HG02610 (cell line): Measurements from ENCODE around the gene KIAA0040.

ENCODE experiments used
- ATAC-seq: cut with Tn5 transposase; IDR thresholded peaks from one replicate; pipeline ENCODE4 v1.9.1; 2021; ENCODE audit warnings: mild to moderate bottlenecking, moderate library complexity; ENCODE audit not compliant: unreplicated experiment

The KIAA0040 gene

GRCh38 chr1:175145899-175146528 is 46.6 kb downstream of the KIAA0040 start:
- ATAC-seq, result no peak

- ATAC-seq, result no peak
Observed at GRCh38 chr1:175138579-175138978, 54.0 kb downstream of the KIAA0040 start.

- no peak for ATAC-seq
Observed at GRCh38 chr1:175137369-175137768, 55.2 kb downstream of the KIAA0040 start.

GRCh38 chr1:175136246-175136645 is 56.3 kb downstream of the KIAA0040 start:
- ATAC-seq, result no peak

GRCh38 chr1:175134500-175134899 is 58.1 kb downstream of the KIAA0040 start:
- no peak for ATAC-seq

- ATAC-seq, result no peak
Observed at GRCh38 chr1:175133673-175134435, 58.7 kb downstream of the KIAA0040 start.

GRCh38 chr1:175132436-175132835 is 60.1 kb downstream of the KIAA0040 start:
- no peak for ATAC-seq

- no peak for ATAC-seq
Observed at GRCh38 chr1:175131095-175131494, 61.5 kb downstream of the KIAA0040 start.

- no peak for ATAC-seq
Observed at GRCh38 chr1:175130649-175131045, 61.9 kb downstream of the KIAA0040 start.

- ATAC-seq, result no peak
Observed at GRCh38 chr1:175129997-175130648, 62.5 kb downstream of the KIAA0040 start.

- no peak for ATAC-seq
Observed at GRCh38 chr1:175129644-175129996, 63.0 kb downstream of the KIAA0040 start.

GRCh38 chr1:175129182-175129581 is 63.4 kb downstream of the KIAA0040 start:
- no peak for ATAC-seq

- no peak for ATAC-seq
Observed at GRCh38 chr1:175128523-175128922, 64.1 kb downstream of the KIAA0040 start.

GRCh38 chr1:175127565-175127964 is 65.0 kb downstream of the KIAA0040 start:
- ATAC-seq, result no peak

GRCh38 chr1:175126347-175126746 is 66.2 kb downstream of the KIAA0040 start:
- no peak for ATAC-seq

GRCh38 chr1:175124861-175125260 is 67.7 kb downstream of the KIAA0040 start:
- no peak for ATAC-seq

- ATAC-seq, result no peak
Observed at GRCh38 chr1:175120511-175120910, 72.1 kb downstream of the KIAA0040 start.

- no peak for ATAC-seq
Observed at GRCh38 chr1:175118375-175119367, 73.9 kb downstream of the KIAA0040 start.

GRCh38 chr1:175116903-175117302 is 75.7 kb downstream of the KIAA0040 start:
- ATAC-seq, result no peak

GRCh38 chr1:175116210-175116798 is 76.3 kb downstream of the KIAA0040 start:
- ATAC-seq, result no peak
